ENCODE data around the gene CLPSL2. TPM values are rescaled to one million over a fixed set of nuclear protein-coding genes. Genes with fewer than 3 reads are reported as not detected.

CLPSL2 gene
- not detected in 2 replicates for total RNA-seq

GRCh38 chr6:35776364-35777215 is at the start of gene CLPSL2:
Gene CLPSL2 (plus strand): TSS chr6:35776598. CDS start chr6:35776619, 21 bp downstream.

GRCh38 chr6:35736982-35737412 is 39.4 kb upstream of the CLPSL2 start, which contains the start of gene ARMC12:
Gene ARMC12 (plus strand): TSS chr6:35737032. CDS start chr6:35737109, 77 bp downstream.

GRCh38 chr6:35780719-35781118 is 4.3 kb downstream of the CLPSL2 start, which contains the start of gene CLPSL1:
Gene CLPSL1 (plus strand): TSS chr6:35781019. CDS start chr6:35781111, 92 bp downstream.

GRCh38 chr6:35804996-35805736 is 28.8 kb downstream of the CLPSL2 start, which contains the start of gene LHFPL5:
Gene LHFPL5 (plus strand): TSS chr6:35805352. CDS start chr6:35805671, 319 bp downstream.

Other genes with a start within 250 kb of the CLPSL2 start
- 2.8 and 4.8 TPM in 2 replicates for gene FKBP5, start 87.7 kb upstream of the CLPSL2 start, total RNA-seq
- gene ARMC12, start 39.6 kb upstream of the CLPSL2 start, total RNA-seq, result 0.28 and 0.65 TPM in 2 replicates
- gene CLPSL1, start 4.4 kb downstream of the CLPSL2 start, total RNA-seq, result not detected in 2 replicates
- gene CLPS, start 20.7 kb downstream of the CLPSL2 start, total RNA-seq, result not detected in 2 replicates
- gene LHFPL5, start 28.8 kb downstream of the CLPSL2 start, total RNA-seq, result not detected in 2 replicates
- 29.4 and 39.7 TPM in 2 replicates for gene SRPK1, start 144.5 kb downstream of the CLPSL2 start, total RNA-seq
- 0.09 and 0.14 TPM in 2 replicates for gene SLC26A8, start 248.0 kb downstream of the CLPSL2 start, total RNA-seq